Adipocyte (in vitro differentiated cells): ENCODE measurements around the gene SUPT20H.

ENCODE experiments used
- DNase-seq: peaks from one replicate; pipeline ENCODE4 v3.0.0-alpha.2; 2015; ENCODE audit warnings: low read depth
- H3K27me3 ChIP-seq: replicated peaks from 2 replicates; pipeline ENCODE4 v1.7.0; 2013; ENCODE audit warnings: mild to moderate bottlenecking, low read length, moderate library complexity; ENCODE audit not compliant: control insufficient read depth, insufficient read depth
- H3K36me3 ChIP-seq: 2 replicates; pipeline ENCODE4 v1.7.0; 2013; ENCODE audit warnings: low read length, mild to moderate bottlenecking, moderate library complexity; ENCODE audit not compliant: control insufficient read depth, insufficient read depth, severe bottlenecking
- H3K4me1 ChIP-seq: 2 replicates; pipeline ENCODE4 v1.7.0; 2013; ENCODE audit warnings: mild to moderate bottlenecking, low read length, moderate library complexity; ENCODE audit not compliant: control insufficient read depth, insufficient read depth
- H3K4me3 ChIP-seq: 2 replicates; pipeline ENCODE4 v1.7.0; 2013; ENCODE audit warnings: mild to moderate bottlenecking, low read length, moderate library complexity
- H3K9ac ChIP-seq: 2 replicates; pipeline ENCODE4 v1.7.0; 2013; ENCODE audit warnings: mild to moderate bottlenecking, low read length, moderate library complexity
- H3K9me3 ChIP-seq: 2 replicates; pipeline ENCODE4 v1.7.0; 2013; ENCODE audit warnings: mild to moderate bottlenecking, low read length, moderate library complexity; ENCODE audit not compliant: control insufficient read depth

Gene SUPT20H

GRCh38 chr13:37058910-37059847 is at the start of gene SUPT20H:
SUPT20H (minus strand) TSS chr13:37059688; CDS start chr13:37051490, 8,198 bp downstream.
- DNase-seq, result peak; percentile 97

GRCh38 chr13:37109051-37109678 is 49.7 kb upstream of the SUPT20H start:
- no peaks in the 10 kb centered on the region for H3K4me1 ChIP-seq
- H3K9ac ChIP-seq, result no peak overlapping the region
- DNase-seq, result peak; percentile 80
- no peak overlapping the region for H3K4me3 ChIP-seq
- H3K36me3 ChIP-seq, result no peaks in the 10 kb centered on the region
- H3K9me3 ChIP-seq, result no peaks in the 10 kb centered on the region
- H3K27me3 ChIP-seq, result no peaks in the 10 kb centered on the region

More at GRCh38 chr13:37058910-37059847, at the start of gene SUPT20H:
- Histone ChIP-seq H3K9ac (peak within 1 kb of the TSS; percentile 85), H3K9me3 (no peaks in the 10 kb centered on the region), H3K27me3 (no peaks in the 10 kb centered on the region), H3K4me1 (peaks cover 11% of the 10 kb centered on the region), H3K36me3 (peaks cover 4% of the 10 kb centered on the region), H3K4me3 (peak within 1 kb of the TSS; percentile 92)

- no peaks in the 10 kb centered on the region for H3K27me3 ChIP-seq
- no peak overlapping the region for H3K9ac ChIP-seq
- no peaks in the 10 kb centered on the region for H3K9me3 ChIP-seq
- no peak overlapping the region for H3K4me3 ChIP-seq
- DNase-seq, result no peak
- H3K36me3 ChIP-seq, result no peaks in the 10 kb centered on the region
- H3K4me1 ChIP-seq, result no peaks in the 10 kb centered on the region
Observed at GRCh38 chr13:37107868-37108267, 48.4 kb upstream of the SUPT20H start.

DNA sequence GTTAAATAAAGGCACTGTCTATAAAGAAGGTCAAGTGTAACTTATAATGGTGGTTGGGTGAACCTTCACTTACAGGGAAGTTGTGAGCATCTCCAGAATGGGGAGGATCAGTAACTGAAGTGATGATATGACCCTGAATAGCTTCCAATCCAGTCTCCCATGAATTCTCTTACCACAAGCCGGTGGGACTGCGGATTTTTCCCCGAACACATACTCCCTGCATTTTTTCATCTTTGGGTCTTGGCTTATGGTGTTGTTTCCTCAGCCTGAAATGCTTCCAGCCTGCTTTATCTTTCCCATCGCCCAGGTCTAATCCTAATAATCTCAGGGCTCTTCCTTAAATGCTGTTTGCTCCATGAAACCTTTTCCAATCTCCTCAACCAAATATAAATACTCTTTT is 48.0 kb upstream of the SUPT20H start:
- Histone ChIP-seq H3K4me3 (no peak overlapping the region), H3K4me1 (no peaks in the 10 kb centered on the region), H3K9me3 (no peaks in the 10 kb centered on the region), H3K36me3 (no peaks in the 10 kb centered on the region), H3K9ac (no peak overlapping the region), H3K27me3 (no peaks in the 10 kb centered on the region)
- no peak for DNase-seq

GRCh38 chr13:37106642-37107041 is 47.2 kb upstream of the SUPT20H start:
- peak; percentile 15 for DNase-seq
- no peak overlapping the region for H3K4me3 ChIP-seq
- no peaks in the 10 kb centered on the region for H3K27me3 ChIP-seq

DNA sequence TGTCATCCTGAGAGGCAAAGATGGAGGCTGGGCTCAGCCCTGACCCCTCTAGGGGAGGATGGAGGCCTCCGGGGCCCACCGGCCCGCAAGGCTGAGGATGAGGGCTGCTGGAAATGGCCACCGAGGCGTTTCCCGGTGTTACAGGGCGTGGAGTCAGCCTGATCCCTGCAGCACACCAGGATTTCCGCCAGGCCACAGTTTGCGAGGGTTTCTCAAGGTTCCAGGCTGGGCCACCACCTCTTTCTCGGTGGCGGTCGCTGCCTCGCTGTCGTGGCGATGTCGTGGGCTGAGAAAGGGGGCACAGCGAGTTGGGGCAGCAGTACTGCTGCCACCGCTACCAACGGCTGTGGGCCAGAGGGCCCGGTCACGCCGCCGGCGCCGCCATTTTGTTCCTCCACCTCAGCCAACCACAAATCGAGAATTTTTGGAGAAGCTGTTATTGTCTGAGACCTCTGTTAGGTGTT is 45.8 kb upstream of the SUPT20H start, which contains the start of gene CSNK1A1L:
Gene CSNK1A1L, minus strand, starts transcription at position 414 of the 464 bp plus-strand sequence. Its CDS starts 408 bp downstream, at position 6.
- Histone ChIP-seq H3K36me3 (no peaks in the 10 kb centered on the region), H3K27me3 (no peaks in the 10 kb centered on the region), H3K9ac (no peak within 1 kb of the TSS), H3K4me3 (no peak within 1 kb of the TSS), H3K9me3 (no peaks in the 10 kb centered on the region), H3K4me1 (no peaks in the 10 kb centered on the region)
- no peak for DNase-seq

More at GRCh38 chr13:37106642-37107041, 47.2 kb upstream of the SUPT20H start:
- H3K4me1 ChIP-seq, result no peaks in the 10 kb centered on the region
- H3K36me3 ChIP-seq, result no peaks in the 10 kb centered on the region
- no peak overlapping the region for H3K9ac ChIP-seq
- H3K9me3 ChIP-seq, result no peaks in the 10 kb centered on the region

GRCh38 chr13:37102896-37103295 is 43.4 kb upstream of the SUPT20H start:
- H3K36me3 ChIP-seq, result no peaks in the 10 kb centered on the region
- H3K4me1 ChIP-seq, result no peaks in the 10 kb centered on the region
- no peaks in the 10 kb centered on the region for H3K27me3 ChIP-seq
- no peak overlapping the region for H3K9ac ChIP-seq
- H3K4me3 ChIP-seq, result no peak overlapping the region
- DNase-seq, result no peak
- no peaks in the 10 kb centered on the region for H3K9me3 ChIP-seq

DNA sequence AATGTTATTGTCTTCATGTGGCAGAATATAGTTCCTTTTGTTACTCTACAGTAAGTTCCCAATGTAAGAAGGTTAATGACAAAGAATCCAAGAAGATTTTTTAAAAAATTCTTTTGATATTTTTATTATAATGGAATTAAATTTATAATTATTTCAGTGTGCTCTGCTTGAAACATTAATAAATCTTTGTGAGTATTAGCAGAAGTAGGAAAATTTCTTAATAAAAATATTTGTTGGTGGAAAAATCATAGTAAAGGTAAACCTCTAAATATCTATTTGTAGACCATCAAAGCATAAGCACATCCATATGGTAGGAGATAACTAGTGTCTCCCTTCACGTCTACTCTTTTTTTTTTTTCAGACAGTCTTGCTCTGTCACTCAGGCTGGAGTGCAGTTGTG is 41.7 kb upstream of the SUPT20H start:
- Histone ChIP-seq H3K4me3 (no peak overlapping the region), H3K4me1 (no peaks in the 10 kb centered on the region), H3K27me3 (no peaks in the 10 kb centered on the region), H3K9me3 (no peaks in the 10 kb centered on the region), H3K9ac (no peak overlapping the region), H3K36me3 (no peaks in the 10 kb centered on the region)
- DNase-seq, result no peak

DNA sequence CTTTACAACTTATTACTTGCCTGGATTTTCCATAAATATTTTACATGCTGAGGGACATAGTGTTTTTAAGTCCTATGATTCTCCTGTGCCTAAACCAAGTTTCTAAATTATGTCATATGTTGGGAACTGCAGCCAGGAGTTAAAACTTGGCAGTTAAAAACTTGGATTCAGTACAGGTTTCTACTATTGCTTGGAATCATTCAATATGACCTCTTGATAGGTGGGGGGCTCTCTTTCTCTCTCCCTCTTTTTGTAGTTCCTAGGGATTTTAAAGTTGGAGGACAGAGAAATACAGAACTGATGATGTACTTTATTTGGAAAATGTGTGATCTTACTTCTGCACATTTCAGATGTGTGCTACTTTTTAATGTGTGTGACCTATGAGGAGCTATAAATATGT is 41.2 kb upstream of the SUPT20H start:
- no peaks in the 10 kb centered on the region for H3K27me3 ChIP-seq
- H3K9me3 ChIP-seq, result no peaks in the 10 kb centered on the region
- H3K9ac ChIP-seq, result no peak overlapping the region

GRCh38 chr13:37097076-37097475 is 37.6 kb upstream of the SUPT20H start:
- H3K4me3 ChIP-seq, result no peak overlapping the region
- DNase-seq, result no peak
- no peaks in the 10 kb centered on the region for H3K36me3 ChIP-seq
- H3K9me3 ChIP-seq, result no peaks in the 10 kb centered on the region
- no peaks in the 10 kb centered on the region for H3K4me1 ChIP-seq
- no peak overlapping the region for H3K9ac ChIP-seq
- H3K27me3 ChIP-seq, result peaks cover 8% of the 10 kb centered on the region

More for the DNA sequence above, 41.2 kb upstream of the SUPT20H start:
- Histone ChIP-seq H3K4me1 (no peaks in the 10 kb centered on the region), H3K36me3 (no peaks in the 10 kb centered on the region), H3K4me3 (no peak overlapping the region)
- no peak for DNase-seq

DNA sequence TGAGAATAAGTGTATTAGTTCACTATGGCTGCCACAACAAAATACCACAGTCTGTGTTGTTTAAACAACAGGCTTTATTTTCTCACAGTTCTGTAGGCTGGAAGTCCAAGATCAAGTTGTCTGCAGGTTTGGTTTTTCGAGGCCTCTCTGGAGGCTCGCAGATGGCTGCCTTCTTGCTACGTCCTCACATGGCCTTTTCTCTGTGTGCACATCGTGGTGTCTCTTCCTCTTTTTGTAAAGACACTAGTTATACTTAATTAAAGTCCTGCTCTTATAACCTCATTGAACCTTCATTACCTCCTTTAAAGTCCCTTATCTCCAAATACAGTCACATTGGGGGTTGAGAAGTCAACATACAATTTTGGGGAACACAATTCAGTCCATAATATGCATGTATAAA is 35.4 kb upstream of the SUPT20H start:
- H3K4me1 ChIP-seq, result no peaks in the 10 kb centered on the region
- H3K36me3 ChIP-seq, result no peaks in the 10 kb centered on the region
- H3K9me3 ChIP-seq, result no peaks in the 10 kb centered on the region
- DNase-seq, result no peak
- no peak overlapping the region for H3K9ac ChIP-seq
- H3K27me3 ChIP-seq, result peaks cover 8% of the 10 kb centered on the region
- no peak overlapping the region for H3K4me3 ChIP-seq
